Activated CD4-positive, alpha-beta T cell treated with anti-CD3 and anti-CD28 coated beads, Interleukin-2, amount 50 U/mL, for 48 hours (primary cell): ENCODE results near the gene GUCY2D.

Source experiments
- DNase-seq, 2 experiments: peaks; one replicate each; pipeline ENCODE4 v3.0.0-alpha.2; 2020

The GUCY2D gene

DNA sequence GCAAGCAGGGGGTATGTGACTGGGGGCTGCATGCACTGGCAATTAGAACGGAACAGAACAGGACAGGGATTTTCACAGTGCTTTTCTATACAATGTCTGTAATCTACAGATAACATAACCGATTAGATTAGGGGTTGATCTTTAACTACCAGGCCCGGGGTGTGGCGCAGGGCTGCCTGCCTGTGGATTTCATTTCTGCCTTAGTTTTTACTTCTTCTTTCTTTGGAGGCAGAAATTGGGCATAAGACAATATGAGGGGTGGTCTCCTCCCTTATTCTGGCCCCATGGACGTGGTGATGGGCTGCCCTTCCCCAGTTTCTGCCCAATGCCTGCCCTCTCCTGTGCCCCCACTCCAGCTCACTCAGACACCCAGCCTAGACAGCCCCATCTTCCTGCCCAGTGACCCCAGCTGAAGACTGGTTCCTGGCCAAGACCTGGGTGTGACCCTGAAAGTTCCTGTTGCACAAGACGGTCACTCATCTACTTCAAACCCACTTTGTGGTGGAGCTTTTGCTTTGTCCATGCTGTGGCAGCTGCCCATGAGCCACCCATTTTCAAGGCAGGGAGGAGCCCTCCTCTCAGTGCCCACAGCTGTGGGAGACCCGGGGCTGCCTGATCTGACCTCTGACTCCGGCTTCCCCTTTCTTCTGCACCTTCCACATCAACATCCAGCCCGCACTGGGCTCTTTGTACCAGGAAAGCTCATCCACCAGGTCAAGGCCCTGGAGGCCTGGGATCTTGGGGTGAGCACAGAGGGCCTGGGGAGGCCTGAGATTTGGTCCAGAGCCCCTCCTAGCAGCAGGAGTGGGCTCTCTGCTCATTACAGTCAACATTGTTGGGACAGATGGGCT is 66.5 kb downstream of the GUCY2D start:
- no peak for DNase-seq

DNA sequence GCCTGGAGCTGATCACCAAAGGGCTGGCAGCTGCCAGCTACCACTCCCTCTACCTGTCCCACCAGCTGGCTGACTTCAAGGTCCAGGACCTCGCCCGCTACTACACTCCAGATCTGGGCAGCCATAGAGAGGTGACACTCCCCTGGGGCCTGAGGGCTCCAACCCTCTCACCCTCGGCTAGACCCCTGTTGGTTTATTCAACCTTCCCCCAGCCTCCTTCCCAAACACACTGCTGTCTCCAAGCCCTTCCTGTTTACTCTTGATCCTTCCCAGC is 67.1 kb downstream of the GUCY2D start:
- no peak for DNase-seq
